ENCODE measurements around the gene ARHGAP18. TPM values are rescaled to one million over a fixed set of nuclear protein-coding genes. Genes with fewer than 3 reads are reported as not detected.

ARHGAP18 gene
- total and polyA plus RNA-seq, 2 of the 13 experiments (the other 11 are each of a cell fraction or from before 2014, with no cell fraction given): 58.2 to 115 TPM

GRCh38 chr6:129638055-129638684, 71.8 kb downstream of the ARHGAP18 start:
- H3K9me3 ChIP-seq (ENCODE audit: low read length): no peaks in the 10 kb centered on the region
- H3K4me2 ChIP-seq (ENCODE audit: low read depth, low read length): peak overlapping the region; percentile 19
- CTCF ChIA-PET (ENCODE audit: low intra/inter-chr PET ratio, low total read pairs): no interaction called here
- 24% methylated on average over 8 of the region's 8 CpGs for WGBS (ENCODE audit: low lambda C conversion rate)
- POLR2A ChIA-PET: interaction anchor here (1.4 to 2.8 kb wide), 3 partner anchors 38 to 71 kb away, joined by 3 to 16 read pairs (median 7); partner anchors contain the start of gene ARHGAP18
- peak; percentile 90 for ATAC-seq
- peak; percentile 85 for DNase-seq (ENCODE audit: low spot score)
- H3K27ac ChIP-seq (ENCODE audit: extremely low read length, insufficient read depth, low read length): peak overlapping the region; percentile 66
- no peak for FAIRE-seq
- H3K4me1 ChIP-seq (ENCODE audit: insufficient read depth, low read length): peaks cover 57% of the 10 kb centered on the region
- H3K36me3 ChIP-seq (replicated peaks in 1 of 2; ENCODE audit: control insufficient read depth in 1 of 2, insufficient read depth in 2 of 2, low read length in 2 of 2): peaks cover 22 to 77% of the 10 kb centered on the region in 2 experiments
- no peaks in the 10 kb centered on the region for H3K27me3 ChIP-seq (ENCODE audit: control insufficient read depth in 1 of 2, insufficient read depth in 2 of 2, low read length in 2 of 2)
- peaks cover 41% of the 10 kb centered on the region for H3K79me2 ChIP-seq (ENCODE audit: insufficient read depth, low read length)
- peak overlapping the region; percentile 33 for H3K9ac ChIP-seq (ENCODE audit: insufficient read depth, low read depth, low read length)
- no peak overlapping the region for H2AFZ ChIP-seq (ENCODE audit: low read length)
- no peaks in the 10 kb centered on the region; the same call in 1 of the 2 replicates for H4K20me1 ChIP-seq (ENCODE audit: insufficient read depth, low read length)
- peak overlapping the region in 1 of 3 experiments; percentile 1; a peak in 1 of 6 replicates for H3K4me3 ChIP-seq (replicated peaks in 1 of 3; ENCODE audit: insufficient read depth in 1 of 3, low read depth in 2 of 3, low read length in 3 of 3)
- intact Hi-C loops (cut with micrococcal nuclease; ENCODE audit: unreplicated experiment) (no loop called here), in situ Hi-C loops (cut with HindIII; ENCODE audit: extremely low pct_ligation_motif_present, low pct_unique_long_range_greater_than_20kb) (no loop called here)
- BruUV-seq (replicated peaks): no TSS peak
- TF ChIP-seq ZMYM4 (CRISPR knock-in tag; IDR thresholded peaks at IDR 0.05) (peak; percentile 52; the same call in 1 of the 2 replicates), TBL1XR1 (IDR thresholded peaks at IDR 0.05; ENCODE audit: borderline replicate concordance, low read length, partially characterized antibody) (peak; percentile 48), SPEN (CRISPR knock-in tag; IDR thresholded peaks at IDR 0.05; ENCODE audit: low read depth) (no peak), FOXA1 (IDR thresholded peaks at IDR 0.05) (no peak), FOXA1 (CRISPR knock-in tag; IDR thresholded peaks at IDR 0.05) (peak; percentile 33; the same call in 1 of the 2 replicates), SP140L (CRISPR knock-in tag; IDR thresholded peaks at IDR 0.05; ENCODE audit: borderline replicate concordance) (peak; percentile 77; the same call in 1 of the 2 replicates), SOX13 (IDR thresholded peaks at IDR 0.05) (no peak), SOX13 (CRISPR knock-in tag; conservative IDR thresholded peaks at IDR 0.05 in 1 of 2, IDR thresholded peaks at IDR 0.05 in 1 of 2) (peak in 1 of 2 experiments; percentile 85; a peak in 2 of 4 replicates), POGZ (CRISPR knock-in tag; IDR thresholded peaks at IDR 0.05) (peak; percentile 49; the same call in 1 of the 2 replicates), RCOR2 (CRISPR knock-in tag; IDR thresholded peaks at IDR 0.05) (peak; percentile 44; the same call in 1 of the 2 replicates), ATAD3A (CRISPR knock-in tag; IDR thresholded peaks at IDR 0.05) (no peak), ZNF430 (CRISPR knock-in tag; IDR thresholded peaks at IDR 0.05) (peak; percentile 61), NCOA1 (CRISPR knock-in tag; IDR thresholded peaks at IDR 0.05) (no peak), GATAD2A (CRISPR knock-in tag; IDR thresholded peaks at IDR 0.05) (peak; percentile 87), HIC2 (CRISPR knock-in tag; IDR thresholded peaks at IDR 0.05; ENCODE audit: low read depth) (no peak), RNF219 (CRISPR knock-in tag; IDR thresholded peaks at IDR 0.05) (0 out of 2 replicates have a peak, but pooled peaks have one; percentile 26), TEAD3 (CRISPR knock-in tag; optimal IDR thresholded peaks at IDR 0.05; ENCODE audit: borderline replicate concordance) (peak; percentile 12)
- TF ChIP-seq, protein P1, sequence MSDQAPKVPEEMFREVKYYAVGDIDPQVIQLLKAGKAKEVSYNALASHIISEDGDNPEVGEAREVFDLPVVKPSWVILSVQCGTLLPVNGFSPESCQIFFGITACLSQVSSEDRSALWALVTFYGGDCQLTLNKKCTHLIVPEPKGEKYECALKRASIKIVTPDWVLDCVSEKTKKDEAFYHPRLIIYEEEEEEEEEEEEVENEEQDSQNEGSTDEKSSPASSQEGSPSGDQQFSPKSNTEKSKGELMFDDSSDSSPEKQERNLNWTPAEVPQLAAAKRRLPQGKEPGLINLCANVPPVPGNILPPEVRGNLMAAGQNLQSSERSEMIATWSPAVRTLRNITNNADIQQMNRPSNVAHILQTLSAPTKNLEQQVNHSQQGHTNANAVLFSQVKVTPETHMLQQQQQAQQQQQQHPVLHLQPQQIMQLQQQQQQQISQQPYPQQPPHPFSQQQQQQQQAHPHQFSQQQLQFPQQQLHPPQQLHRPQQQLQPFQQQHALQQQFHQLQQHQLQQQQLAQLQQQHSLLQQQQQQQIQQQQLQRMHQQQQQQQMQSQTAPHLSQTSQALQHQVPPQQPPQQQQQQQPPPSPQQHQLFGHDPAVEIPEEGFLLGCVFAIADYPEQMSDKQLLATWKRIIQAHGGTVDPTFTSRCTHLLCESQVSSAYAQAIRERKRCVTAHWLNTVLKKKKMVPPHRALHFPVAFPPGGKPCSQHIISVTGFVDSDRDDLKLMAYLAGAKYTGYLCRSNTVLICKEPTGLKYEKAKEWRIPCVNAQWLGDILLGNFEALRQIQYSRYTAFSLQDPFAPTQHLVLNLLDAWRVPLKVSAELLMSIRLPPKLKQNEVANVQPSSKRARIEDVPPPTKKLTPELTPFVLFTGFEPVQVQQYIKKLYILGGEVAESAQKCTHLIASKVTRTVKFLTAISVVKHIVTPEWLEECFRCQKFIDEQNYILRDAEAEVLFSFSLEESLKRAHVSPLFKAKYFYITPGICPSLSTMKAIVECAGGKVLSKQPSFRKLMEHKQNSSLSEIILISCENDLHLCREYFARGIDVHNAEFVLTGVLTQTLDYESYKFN (CRISPR knock-in tag; conservative IDR thresholded peaks at IDR 0.05): peak; percentile 61
